Left ventricle myocardium inferior (tissue), 1 donor: ENCODE data around the gene ZFHX3. TPM values are rescaled to one million over a fixed set of nuclear protein-coding genes. Genes with fewer than 3 reads are reported as not detected.

Experiments used
- DNase-seq: peaks from one replicate; pipeline ENCODE4 v3.0.0-alpha.2; 2020
- H3K27ac ChIP-seq: fragments of 200-600 bp; replicated peaks from 2 replicates; pipeline ENCODE4 v1.8.0; 2021
- H3K27me3 ChIP-seq: fragments of 200-600 bp; 2 replicates; pipeline ENCODE4 v1.8.0; 2021; ENCODE audit warnings: low read depth
- H3K36me3 ChIP-seq: fragments of 200-600 bp; 2 replicates; pipeline ENCODE4 v1.8.0; 2021
- H3K4me1 ChIP-seq: fragments of 200-600 bp; 2 replicates; pipeline ENCODE4 v1.8.0; 2021
- H3K4me3 ChIP-seq: fragments of 200-600 bp; 2 replicates; pipeline ENCODE4 v1.8.0; 2021; ENCODE audit warnings: mild to moderate bottlenecking, moderate library complexity
- H3K9me3 ChIP-seq: fragments of 200-600 bp; replicated peaks from 2 replicates; pipeline ENCODE4 v1.8.0; 2021
- CTCF ChIP-seq: fragments of 200-600 bp; IDR thresholded peaks from 2 replicates; pipeline ENCODE4 v1.8.0; 2021; ENCODE audit warnings: antibody characterized with exemption, mild to moderate bottlenecking, borderline replicate concordance
- intact Hi-C: fragments of 100-400 bp; cut with micrococcal nuclease; formaldehyde crosslinking; loops from one replicate; pipeline ENCODE4 v1.11.0; 2022
- total RNA-seq: library from RNA; stranded (reverse); fragmentation: NEBNext Ultra II Directional; extraction: Animal tissue kit (Norgen Biotek cat#: 25700); gene quantifications from one replicate; pipeline ENCODE4 v1.2.1, GENCODE V29; 2021
- donor health status: DM: no; HTN: yes; CAD: no; lungs with severe emphysema.

ZFHX3 gene
- total RNA-seq, 1 donor from 2014 or later: 9.6 TPM

DNA sequence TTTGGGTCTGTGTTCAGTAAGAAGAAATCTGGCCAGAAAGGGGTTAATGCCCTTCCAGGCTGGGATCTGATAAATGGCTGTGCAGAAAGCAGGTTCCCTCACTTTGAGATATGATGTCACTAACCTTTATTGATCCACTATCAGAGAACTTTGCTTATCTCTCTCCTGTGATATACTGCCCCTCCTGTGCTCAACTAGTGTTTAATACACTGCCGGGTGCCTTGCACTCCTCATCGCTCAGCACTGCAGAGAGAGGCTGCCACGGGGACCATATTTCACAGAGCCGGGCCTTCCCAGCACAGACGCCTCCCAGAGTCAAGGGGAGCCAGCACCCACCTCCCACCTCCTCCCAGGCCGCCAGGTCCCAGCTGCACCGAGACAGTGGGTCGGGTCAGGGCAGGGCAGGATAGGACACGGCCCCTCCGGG, 20.2 kb downstream of the ZFHX3 start:
- no peak overlapping the region for H3K27ac ChIP-seq
- no peak overlapping the region for H3K4me3 ChIP-seq
- peaks cover 80% of the 10 kb centered on the region for H3K4me1 ChIP-seq
- intact Hi-C loops: no loop called here
- H3K9me3 ChIP-seq: no peaks in the 10 kb centered on the region
- no peak for DNase-seq
- no peak for TF ChIP-seq CTCF
- H3K36me3 ChIP-seq: no peaks in the 10 kb centered on the region
- H3K27me3 ChIP-seq: no peaks in the 10 kb centered on the region

GRCh38 chr16:73026754-73027684, 20.9 kb downstream of the ZFHX3 start:
- H3K4me3 ChIP-seq: no peak overlapping the region
- no peaks in the 10 kb centered on the region for H3K27me3 ChIP-seq
- H3K9me3 ChIP-seq: no peaks in the 10 kb centered on the region
- peaks cover 81% of the 10 kb centered on the region for H3K4me1 ChIP-seq
- H3K27ac ChIP-seq: peak overlapping the region; percentile 5
- no peak for DNase-seq
- no peak for TF ChIP-seq CTCF
- H3K36me3 ChIP-seq: no peaks in the 10 kb centered on the region
- intact Hi-C loops: no loop called here

GRCh38 chr16:73025856-73026210, 22.1 kb downstream of the ZFHX3 start:
- intact Hi-C loops: no loop called here
- H3K4me1 ChIP-seq: peaks cover 82% of the 10 kb centered on the region
- no peaks in the 10 kb centered on the region for H3K36me3 ChIP-seq
- DNase-seq: no peak
- no peak for TF ChIP-seq CTCF
- H3K4me3 ChIP-seq: peak overlapping the region; percentile 15
- H3K9me3 ChIP-seq: no peaks in the 10 kb centered on the region
- H3K27me3 ChIP-seq: no peaks in the 10 kb centered on the region
- peak overlapping the region; percentile 63 for H3K27ac ChIP-seq

DNA sequence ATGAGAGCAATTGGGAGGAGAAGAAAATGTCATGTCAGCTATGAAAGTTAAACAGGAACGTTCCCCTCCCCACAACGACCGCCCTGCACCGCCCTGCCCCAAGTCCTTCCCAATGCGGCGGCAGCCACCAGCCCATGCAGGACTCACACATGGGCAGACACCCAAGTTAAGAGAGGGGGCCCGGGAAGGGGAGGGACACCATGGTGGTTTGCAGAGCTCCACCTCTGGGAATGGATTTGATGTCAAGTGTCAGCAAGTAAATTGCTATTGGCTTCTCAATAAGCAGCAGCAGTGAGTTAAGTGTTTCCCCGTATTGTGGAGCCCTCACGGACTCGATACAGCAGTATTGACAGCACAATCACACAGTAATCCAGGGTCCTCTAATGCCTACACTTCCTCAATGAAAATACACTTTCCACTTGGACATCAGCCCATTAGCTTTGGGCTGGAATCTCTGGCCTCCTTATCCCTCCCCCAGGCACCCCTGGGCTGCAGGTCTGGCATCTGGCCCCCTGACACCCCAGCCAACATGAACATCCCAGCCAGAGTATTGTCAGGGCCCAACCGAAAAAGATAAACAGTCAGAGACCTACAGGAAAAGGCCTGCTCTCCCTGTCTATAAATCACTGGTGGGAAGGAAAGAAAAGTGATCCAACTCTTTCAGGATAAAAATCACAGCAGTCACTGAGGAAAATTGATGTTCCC, 22.6 kb downstream of the ZFHX3 start:
- H3K27ac ChIP-seq: peak overlapping the region; percentile 63
- H3K4me3 ChIP-seq: peak overlapping the region; percentile 15
- no peaks in the 10 kb centered on the region for H3K36me3 ChIP-seq
- intact Hi-C loops: no loop called here
- H3K27me3 ChIP-seq: no peaks in the 10 kb centered on the region
- H3K4me1 ChIP-seq: peaks cover 88% of the 10 kb centered on the region
- H3K9me3 ChIP-seq: no peaks in the 10 kb centered on the region
- DNase-seq: peak; percentile 47
- no peak for TF ChIP-seq CTCF

- Histone ChIP-seq H3K4me1 (peaks cover 91% of the 10 kb centered on the region), H3K36me3 (no peaks in the 10 kb centered on the region), H3K27ac (peak overlapping the region; percentile 63), H3K9me3 (no peaks in the 10 kb centered on the region), H3K4me3 (peak overlapping the region; percentile 15), H3K27me3 (no peaks in the 10 kb centered on the region)
- intact Hi-C loops: no loop called here
- no peak for TF ChIP-seq CTCF
- DNase-seq: no peak
These were observed 23.3 kb downstream of the ZFHX3 start for GRCh38 chr16:73024571-73025105.
